Measurements from ENCODE around the gene NRXN2. TPM values are rescaled to one million over a fixed set of nuclear protein-coding genes. Genes with fewer than 3 reads are reported as not detected.

NRXN2 gene
- polyA plus RNA-seq, 1 of the 3 experiments (the other 2 are of a cell fraction), result 0.15 TPM

DNA sequence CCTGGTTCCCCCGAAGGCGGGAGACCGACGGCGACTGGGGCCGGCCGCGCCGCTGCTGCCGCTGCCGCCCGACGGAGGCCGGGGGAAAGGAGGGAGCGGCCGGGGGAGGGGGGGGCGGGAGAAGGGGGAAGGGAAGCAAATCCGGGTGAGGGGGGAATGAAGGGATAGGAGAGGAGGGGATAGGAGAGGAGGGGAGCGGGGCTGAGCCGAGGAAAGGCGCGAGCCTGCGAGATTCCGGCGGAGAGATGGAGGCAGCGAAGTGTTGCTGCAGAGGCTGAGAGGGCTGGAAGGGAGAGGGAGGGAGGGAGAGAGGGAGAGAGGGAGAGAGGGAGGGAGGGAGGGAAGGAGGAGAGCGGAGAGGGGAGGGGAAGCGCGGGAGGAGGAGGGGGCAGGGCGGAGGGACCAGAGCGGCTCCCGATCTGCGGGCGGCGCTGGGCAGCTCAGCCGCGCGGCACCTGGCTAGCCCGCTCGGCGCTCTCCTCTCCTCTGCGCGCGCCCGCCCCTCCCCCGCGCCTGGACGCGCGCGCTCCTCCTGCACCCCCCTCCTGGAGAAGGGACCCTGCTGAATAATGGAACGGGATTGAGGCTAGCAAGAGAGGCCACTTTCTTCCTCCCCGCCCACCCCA lies 79.6 kb downstream of the NRXN2 start:
- ChIA-PET POLR2A (no interaction called here), CTCF (interaction anchor here (0.9 to 3.7 kb wide), 7 partner anchors 10 to 194 kb away, joined by 3 to 22 read pairs (median 4); no protein-coding TSS in a partner anchor)
- peaks cover 58% of the 10 kb centered on the region for H3K27me3 ChIP-seq (ENCODE audit: insufficient read depth)
- no peak overlapping the region for H3K4me2 ChIP-seq
- no peak overlapping the region for H2AFZ ChIP-seq (ENCODE audit: low read depth)
- H3K36me3 ChIP-seq (replicated peaks in 1 of 2; ENCODE audit: control insufficient read depth in 1 of 2, insufficient read depth in 2 of 2, low read length in 1 of 2), result no peaks in the 10 kb centered on the region
- H3F3A ChIP-seq (replicated peaks; ENCODE audit: insufficient read depth), result no peaks in the 10 kb centered on the region
- H3K79me2 ChIP-seq (ENCODE audit: insufficient read depth), result no peaks in the 10 kb centered on the region
- no peaks in the 10 kb centered on the region for H3K9me2 ChIP-seq
- 5% methylated on average over 33 of the region's 53 CpGs for WGBS (ENCODE audit: low lambda C conversion rate)
- TF ChIP-seq CHD2 (IDR thresholded peaks at IDR 0.05; ENCODE audit: low read length, partially characterized antibody), result peak; percentile 46
- TF ChIP-seq, protein P1, sequence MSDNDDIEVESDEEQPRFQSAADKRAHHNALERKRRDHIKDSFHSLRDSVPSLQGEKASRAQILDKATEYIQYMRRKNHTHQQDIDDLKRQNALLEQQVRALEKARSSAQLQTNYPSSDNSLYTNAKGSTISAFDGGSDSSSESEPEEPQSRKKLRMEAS (IDR thresholded peaks at IDR 0.05; ENCODE audit: low read depth), result no peak
- no peak for TF ChIP-seq SIN3A (IDR thresholded peaks at IDR 0.05; ENCODE audit: borderline replicate concordance, low read depth, low read length)
- TF ChIP-seq, protein P2, sequence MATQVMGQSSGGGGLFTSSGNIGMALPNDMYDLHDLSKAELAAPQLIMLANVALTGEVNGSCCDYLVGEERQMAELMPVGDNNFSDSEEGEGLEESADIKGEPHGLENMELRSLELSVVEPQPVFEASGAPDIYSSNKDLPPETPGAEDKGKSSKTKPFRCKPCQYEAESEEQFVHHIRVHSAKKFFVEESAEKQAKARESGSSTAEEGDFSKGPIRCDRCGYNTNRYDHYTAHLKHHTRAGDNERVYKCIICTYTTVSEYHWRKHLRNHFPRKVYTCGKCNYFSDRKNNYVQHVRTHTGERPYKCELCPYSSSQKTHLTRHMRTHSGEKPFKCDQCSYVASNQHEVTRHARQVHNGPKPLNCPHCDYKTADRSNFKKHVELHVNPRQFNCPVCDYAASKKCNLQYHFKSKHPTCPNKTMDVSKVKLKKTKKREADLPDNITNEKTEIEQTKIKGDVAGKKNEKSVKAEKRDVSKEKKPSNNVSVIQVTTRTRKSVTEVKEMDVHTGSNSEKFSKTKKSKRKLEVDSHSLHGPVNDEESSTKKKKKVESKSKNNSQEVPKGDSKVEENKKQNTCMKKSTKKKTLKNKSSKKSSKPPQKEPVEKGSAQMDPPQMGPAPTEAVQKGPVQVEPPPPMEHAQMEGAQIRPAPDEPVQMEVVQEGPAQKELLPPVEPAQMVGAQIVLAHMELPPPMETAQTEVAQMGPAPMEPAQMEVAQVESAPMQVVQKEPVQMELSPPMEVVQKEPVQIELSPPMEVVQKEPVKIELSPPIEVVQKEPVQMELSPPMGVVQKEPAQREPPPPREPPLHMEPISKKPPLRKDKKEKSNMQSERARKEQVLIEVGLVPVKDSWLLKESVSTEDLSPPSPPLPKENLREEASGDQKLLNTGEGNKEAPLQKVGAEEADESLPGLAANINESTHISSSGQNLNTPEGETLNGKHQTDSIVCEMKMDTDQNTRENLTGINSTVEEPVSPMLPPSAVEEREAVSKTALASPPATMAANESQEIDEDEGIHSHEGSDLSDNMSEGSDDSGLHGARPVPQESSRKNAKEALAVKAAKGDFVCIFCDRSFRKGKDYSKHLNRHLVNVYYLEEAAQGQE (IDR thresholded peaks at IDR 0.05; ENCODE audit: low read depth, low read length), result no peak
- no peak for TF ChIP-seq EZH2phosphoT487 (IDR thresholded peaks at IDR 0.05; ENCODE audit: borderline replicate concordance, low read depth)
- H3K4me1 ChIP-seq (ENCODE audit: control insufficient read depth in 1 of 2, insufficient read depth in 2 of 2, low read depth in 1 of 2, low read length in 1 of 2), result peaks cover 0 to 50% of the 10 kb centered on the region in 2 experiments; a peak in 1 of 4 replicates
- peak; percentile 94 for DNase-seq
- H4K20me1 ChIP-seq (ENCODE audit: insufficient read depth), result no peaks in the 10 kb centered on the region
- H3K9ac ChIP-seq, result no peak overlapping the region
- peak overlapping the region in 1 of 2 experiments; percentile 71; a peak in 2 of 4 replicates for H3K27ac ChIP-seq (ENCODE audit: low read depth in 2 of 2, low read length in 1 of 2)
- H3K4me3 ChIP-seq (ENCODE audit: low read depth in 2 of 2, low read length in 1 of 2), result peak overlapping the region in 1 of 2 experiments; percentile 51; a peak in 2 of 4 replicates
- H3K9me3 ChIP-seq, result no peaks in the 10 kb centered on the region

DNA sequence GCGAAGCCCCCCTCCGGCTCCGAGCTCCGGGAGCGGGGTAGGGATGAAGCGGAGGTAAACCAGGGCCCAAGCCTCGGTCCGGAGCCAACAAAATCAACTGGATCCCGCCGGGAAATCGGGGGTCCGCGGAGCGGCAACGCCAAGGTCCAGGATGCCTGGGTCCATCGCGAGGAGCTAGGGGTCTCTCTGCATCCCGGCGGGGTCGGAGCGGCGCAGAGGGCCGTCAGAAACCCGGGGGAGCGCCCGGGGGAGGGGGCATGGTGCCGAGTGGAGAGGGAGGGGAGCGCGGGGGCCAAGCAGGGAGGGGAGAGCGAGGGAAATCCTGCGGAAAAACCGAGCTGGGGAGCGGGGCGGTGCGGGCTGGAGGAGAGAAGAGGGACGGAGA lies 80.1 kb downstream of the NRXN2 start:
- no peak overlapping the region for H3K4me2 ChIP-seq
- no peaks in the 10 kb centered on the region for H3F3A ChIP-seq (replicated peaks; ENCODE audit: insufficient read depth)
- H3K27me3 ChIP-seq (ENCODE audit: insufficient read depth), result peaks cover 63% of the 10 kb centered on the region
- H3K4me1 ChIP-seq (ENCODE audit: control insufficient read depth in 1 of 2, insufficient read depth in 2 of 2, low read depth in 1 of 2, low read length in 1 of 2), result peaks cover 0 to 50% of the 10 kb centered on the region in 2 experiments; a peak in 1 of 4 replicates
- ChIA-PET CTCF (interaction anchor here (0.9 to 3.7 kb wide), 6 partner anchors 10 to 152 kb away, joined by 3 to 22 read pairs (median 4); no protein-coding TSS in a partner anchor), POLR2A (no interaction called here)
- H3K4me3 ChIP-seq (ENCODE audit: low read depth in 2 of 2, low read length in 1 of 2), result peak overlapping the region in 1 of 2 experiments; percentile 51; a peak in 2 of 4 replicates
- H2AFZ ChIP-seq (ENCODE audit: low read depth), result no peak overlapping the region
- H3K9ac ChIP-seq, result no peak overlapping the region
- no peaks in the 10 kb centered on the region for H4K20me1 ChIP-seq (ENCODE audit: insufficient read depth)
- H3K27ac ChIP-seq (ENCODE audit: low read depth in 2 of 2, low read length in 1 of 2), result peak overlapping the region in 1 of 2 experiments; percentile 71; a peak in 2 of 4 replicates
- 2% methylated on average over 27 of the region's 36 CpGs for WGBS (ENCODE audit: low lambda C conversion rate)
- no peaks in the 10 kb centered on the region for H3K36me3 ChIP-seq (replicated peaks in 1 of 2; ENCODE audit: control insufficient read depth in 1 of 2, insufficient read depth in 2 of 2, low read length in 1 of 2)
- DNase-seq, result no peak
- no peaks in the 10 kb centered on the region for H3K79me2 ChIP-seq (ENCODE audit: insufficient read depth)
- H3K9me2 ChIP-seq, result no peaks in the 10 kb centered on the region
- no peaks in the 10 kb centered on the region for H3K9me3 ChIP-seq
- TF ChIP-seq RFX5 (IDR thresholded peaks at IDR 0.05; ENCODE audit: low read length), result no peak
- TF ChIP-seq FOSL2 (IDR thresholded peaks at IDR 0.05; ENCODE audit: borderline replicate concordance, low read depth), result no peak
- TF ChIP-seq RCOR1 (IDR thresholded peaks at IDR 0.05; ENCODE audit: low read length), result no peak
- TF ChIP-seq MXI1 (IDR thresholded peaks at IDR 0.05; ENCODE audit: low read depth, low read length), result no peak
- TF ChIP-seq EP300 (IDR thresholded peaks at IDR 0.05; ENCODE audit: borderline replicate concordance in 1 of 2, low read depth in 1 of 2, low read length in 1 of 2), result no peak
- no peak for TF ChIP-seq FOXJ3 (CRISPR knock-in tag; IDR thresholded peaks at IDR 0.05)
- TF ChIP-seq NFIC (IDR thresholded peaks at IDR 0.05; ENCODE audit: borderline replicate concordance), result no peak
- no peak for TF ChIP-seq RAD21 (IDR thresholded peaks at IDR 0.05; ENCODE audit: low read length)
- TF ChIP-seq NRF1 (IDR thresholded peaks at IDR 0.05; ENCODE audit: low read depth, low read length), result no peak
- no peak for TF ChIP-seq GATA2 (CRISPR knock-in tag; IDR thresholded peaks at IDR 0.05)
- TF ChIP-seq TAF1 (IDR thresholded peaks at IDR 0.05; ENCODE audit: borderline replicate concordance, low read depth, low read length), result no peak
- TF ChIP-seq YY1 (IDR thresholded peaks at IDR 0.05; ENCODE audit: low read depth), result no peak
- TF ChIP-seq, protein P3, sequence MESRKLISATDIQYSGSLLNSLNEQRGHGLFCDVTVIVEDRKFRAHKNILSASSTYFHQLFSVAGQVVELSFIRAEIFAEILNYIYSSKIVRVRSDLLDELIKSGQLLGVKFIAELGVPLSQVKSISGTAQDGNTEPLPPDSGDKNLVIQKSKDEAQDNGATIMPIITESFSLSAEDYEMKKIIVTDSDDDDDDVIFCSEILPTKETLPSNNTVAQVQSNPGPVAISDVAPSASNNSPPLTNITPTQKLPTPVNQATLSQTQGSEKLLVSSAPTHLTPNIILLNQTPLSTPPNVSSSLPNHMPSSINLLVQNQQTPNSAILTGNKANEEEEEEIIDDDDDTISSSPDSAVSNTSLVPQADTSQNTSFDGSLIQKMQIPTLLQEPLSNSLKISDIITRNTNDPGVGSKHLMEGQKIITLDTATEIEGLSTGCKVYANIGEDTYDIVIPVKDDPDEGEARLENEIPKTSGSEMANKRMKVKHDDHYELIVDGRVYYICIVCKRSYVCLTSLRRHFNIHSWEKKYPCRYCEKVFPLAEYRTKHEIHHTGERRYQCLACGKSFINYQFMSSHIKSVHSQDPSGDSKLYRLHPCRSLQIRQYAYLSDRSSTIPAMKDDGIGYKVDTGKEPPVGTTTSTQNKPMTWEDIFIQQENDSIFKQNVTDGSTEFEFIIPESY (IDR thresholded peaks at IDR 0.05; ENCODE audit: borderline replicate concordance, low read depth), result no peak
- TF ChIP-seq TCF12 (IDR thresholded peaks at IDR 0.05), result no peak
- TF ChIP-seq, protein P1 (IDR thresholded peaks at IDR 0.05; ENCODE audit: low read depth), result no peak
- TF ChIP-seq, protein P4, sequence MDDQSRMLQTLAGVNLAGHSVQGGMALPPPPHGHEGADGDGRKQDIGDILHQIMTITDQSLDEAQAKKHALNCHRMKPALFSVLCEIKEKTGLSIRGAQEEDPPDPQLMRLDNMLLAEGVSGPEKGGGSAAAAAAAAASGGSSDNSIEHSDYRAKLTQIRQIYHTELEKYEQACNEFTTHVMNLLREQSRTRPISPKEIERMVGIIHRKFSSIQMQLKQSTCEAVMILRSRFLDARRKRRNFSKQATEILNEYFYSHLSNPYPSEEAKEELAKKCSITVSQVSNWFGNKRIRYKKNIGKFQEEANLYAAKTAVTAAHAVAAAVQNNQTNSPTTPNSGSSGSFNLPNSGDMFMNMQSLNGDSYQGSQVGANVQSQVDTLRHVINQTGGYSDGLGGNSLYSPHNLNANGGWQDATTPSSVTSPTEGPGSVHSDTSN (IDR thresholded peaks at IDR 0.05), result no peak
